Trophoblast cell (in vitro differentiated cells and primary cell): ENCODE data around the gene GRM8.

ENCODE experiments used
- DNase-seq, 2 donors: peaks; one replicate each; pipeline ENCODE4 v3.0.0-alpha.2; 2016
- H2AFZ ChIP-seq: 2 replicates; pipeline ENCODE4 v1.6.1; 2013; ENCODE audit warnings: low read length, moderate library complexity, mild to moderate bottlenecking; ENCODE audit not compliant: insufficient read depth, poor library complexity
- H2AK5ac ChIP-seq: 2 replicates; pipeline ENCODE4 v1.6.1; 2013; ENCODE audit warnings: mild to moderate bottlenecking, low read length
- H2BK120ac ChIP-seq: 2 replicates; pipeline ENCODE4 v1.6.1; 2013; ENCODE audit warnings: low read length, mild to moderate bottlenecking, moderate library complexity; ENCODE audit not compliant: insufficient read depth, poor library complexity
- H2BK12ac ChIP-seq: 2 replicates; pipeline ENCODE4 v1.6.1; 2013; ENCODE audit warnings: mild to moderate bottlenecking, low read length, moderate library complexity
- H2BK5ac ChIP-seq: 2 replicates; pipeline ENCODE4 v1.6.1; 2013; ENCODE audit warnings: low read length, low read depth, moderate library complexity, mild to moderate bottlenecking; ENCODE audit not compliant: poor library complexity
- H3K14ac ChIP-seq: 2 replicates; pipeline ENCODE4 v1.6.1; 2013; ENCODE audit warnings: mild to moderate bottlenecking, low read length
- H3K18ac ChIP-seq: 2 replicates; pipeline ENCODE4 v1.6.1; 2013; ENCODE audit warnings: mild to moderate bottlenecking, low read length
- H3K23ac ChIP-seq: 2 replicates; pipeline ENCODE4 v1.6.1; 2013; ENCODE audit warnings: low read length
- H3K27ac ChIP-seq: 2 replicates; pipeline ENCODE4 v1.5.1; 2013; ENCODE audit warnings: low read depth, mild to moderate bottlenecking, inconsistent platforms, low read length, moderate library complexity
- H3K27me3 ChIP-seq: 2 replicates; pipeline ENCODE4 v1.6.1; 2013; ENCODE audit warnings: inconsistent platforms, mild to moderate bottlenecking, low read length, moderate library complexity; ENCODE audit not compliant: insufficient read depth
- H3K36me3 ChIP-seq, 2 experiments: 1 replicate in 1 of 2; 2 replicates in 1 of 2; pipeline ENCODE4 v1.6.1; 2013; ENCODE audit warnings: low read length in 2 of 2, mild to moderate bottlenecking in 2 of 2, moderate library complexity in 1 of 2; ENCODE audit not compliant: insufficient read depth in 2 of 2, control insufficient read depth in 1 of 2
- H3K4ac ChIP-seq: 2 replicates; pipeline ENCODE4 v1.6.1; 2013; ENCODE audit warnings: low read depth, mild to moderate bottlenecking, low read length, moderate library complexity
- H3K4me1 ChIP-seq, 2 experiments: 1 replicate in 1 of 2; 2 replicates in 1 of 2; pipeline ENCODE4 v1.6.1; 2013; ENCODE audit warnings: low read length in 2 of 2, mild to moderate bottlenecking in 2 of 2, moderate library complexity in 1 of 2; ENCODE audit not compliant: insufficient read depth in 2 of 2, control insufficient read depth in 1 of 2
- H3K4me2 ChIP-seq: 2 replicates; pipeline ENCODE4 v1.6.1; 2013; ENCODE audit warnings: inconsistent platforms, mild to moderate bottlenecking, low read length, moderate library complexity
- H3K4me3 ChIP-seq: 2 replicates; pipeline ENCODE4 v1.5.1; 2013; ENCODE audit warnings: mild to moderate bottlenecking, low read depth, low read length, inconsistent platforms
- H3K79me1 ChIP-seq: one replicate; pipeline ENCODE4 v1.6.1; 2013; ENCODE audit warnings: low read length
- H3K79me2 ChIP-seq: 2 replicates; pipeline ENCODE4 v1.6.1; 2013; ENCODE audit warnings: low read length, mild to moderate bottlenecking; ENCODE audit not compliant: control insufficient read depth, insufficient read depth, poor library complexity
- H3K9ac ChIP-seq: 2 replicates; pipeline ENCODE4 v1.6.1; 2013; ENCODE audit warnings: mild to moderate bottlenecking, low read length
- H3K9me3 ChIP-seq: 2 replicates; pipeline ENCODE4 v1.6.1; 2013; ENCODE audit warnings: low read depth, mild to moderate bottlenecking, control low read depth, inconsistent platforms, low read length; ENCODE audit not compliant: insufficient read depth
- H4K12ac ChIP-seq: 2 replicates; pipeline ENCODE4 v1.6.1; 2013; ENCODE audit warnings: low read depth, mild to moderate bottlenecking, low read length, moderate library complexity
- H4K8ac ChIP-seq: 2 replicates; pipeline ENCODE4 v1.6.1; 2013; ENCODE audit warnings: low read depth, mild to moderate bottlenecking, low read length, moderate library complexity
- H4K91ac ChIP-seq: one replicate; pipeline ENCODE4 v1.6.1; 2013; ENCODE audit warnings: low read depth, mild to moderate bottlenecking, low read length, moderate library complexity
- WGBS: extraction: QIAGEN DNeasy Blood & Tissue Kit; methylation state at CpG from one replicate; pipeline ENCODE4 v1.1.7; 2013; ENCODE audit warnings: missing lambda C conversion rate; ENCODE audit not compliant: insufficient read length, insufficient coverage; ENCODE audit errors: extremely low coverage; 5-methylcytosine and 5-hydroxymethylcytosine counted together

Gene GRM8

DNA sequence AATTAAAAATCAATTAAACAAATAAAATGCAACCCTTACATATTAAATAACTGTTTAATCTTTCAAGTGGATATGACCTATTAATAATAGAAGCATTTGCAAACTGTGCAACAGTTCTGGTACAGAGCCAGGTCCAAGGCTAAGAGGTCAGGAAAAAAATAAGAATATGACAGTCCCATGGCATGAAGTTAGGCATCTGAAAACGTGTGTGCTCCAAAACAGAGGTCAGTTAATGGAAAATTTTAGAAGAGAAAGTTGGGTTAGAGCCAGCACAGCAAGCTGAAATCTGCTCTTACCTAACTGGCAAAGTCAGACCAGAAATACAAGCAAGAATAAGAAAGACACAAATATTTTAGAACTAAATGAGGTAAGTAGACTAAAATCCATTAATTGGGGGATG, 757.7 kb downstream of the GRM8 start:
- no peaks in the 10 kb centered on the region for H3K36me3 ChIP-seq
- H2BK5ac ChIP-seq, result no peak overlapping the region
- H2AK5ac ChIP-seq, result no peak overlapping the region
- no peak overlapping the region for H4K12ac ChIP-seq
- no peak overlapping the region for H3K27ac ChIP-seq
- no peak overlapping the region for H2AFZ ChIP-seq
- no peak overlapping the region for H3K4me3 ChIP-seq
- no peaks in the 10 kb centered on the region for H3K9me3 ChIP-seq
- H3K4me1 ChIP-seq, result no peaks in the 10 kb centered on the region
- H4K8ac ChIP-seq, result no peak overlapping the region
- H4K91ac ChIP-seq, result no peak overlapping the region
- no peak overlapping the region for H3K23ac ChIP-seq
- H3K79me1 ChIP-seq, result no peaks in the 10 kb centered on the region
- no peak for DNase-seq
- no peak overlapping the region for H3K4ac ChIP-seq
- no peaks in the 10 kb centered on the region for H3K27me3 ChIP-seq
- no peak overlapping the region for H2BK120ac ChIP-seq
- no peak overlapping the region for H2BK12ac ChIP-seq
- no peak overlapping the region for H3K4me2 ChIP-seq
- no peaks in the 10 kb centered on the region for H3K79me2 ChIP-seq
- WGBS, result no CpG with 5 or more reads among the region's 1 CpG
- no peak overlapping the region for H3K9ac ChIP-seq
- H3K14ac ChIP-seq, result no peak overlapping the region
- no peak overlapping the region for H3K18ac ChIP-seq

DNA sequence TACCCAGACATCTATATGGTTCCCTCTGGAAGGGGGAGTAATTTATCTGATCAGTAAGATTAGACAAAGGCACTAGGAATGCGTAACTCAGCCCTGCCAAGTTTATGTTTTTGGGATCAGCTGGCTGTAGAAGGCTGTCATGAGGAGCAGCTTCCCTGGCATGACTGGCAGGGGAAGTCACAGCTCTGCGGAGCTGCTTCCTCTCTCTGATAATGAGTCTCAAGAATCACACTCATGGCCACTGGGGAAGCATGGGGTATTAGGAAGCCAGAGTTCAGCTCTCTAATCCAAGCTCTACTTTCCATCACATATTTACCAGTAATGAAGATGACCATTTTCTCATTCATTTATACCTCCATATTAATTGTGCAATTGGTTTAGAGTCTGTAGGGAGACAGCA, 758.9 kb downstream of the GRM8 start:
- Histone ChIP-seq H3K9me3 (no peaks in the 10 kb centered on the region), H3K79me2 (no peaks in the 10 kb centered on the region), H2BK120ac (no peak overlapping the region), H3K4me3 (no peak overlapping the region), H3K79me1 (no peaks in the 10 kb centered on the region), H3K14ac (no peak overlapping the region), H2AK5ac (no peak overlapping the region), H3K36me3 (no peaks in the 10 kb centered on the region), H3K27me3 (no peaks in the 10 kb centered on the region), H2AFZ (no peak overlapping the region), H3K4me1 (no peaks in the 10 kb centered on the region), H4K12ac (no peak overlapping the region), H2BK5ac (no peak overlapping the region), H3K4ac (no peak overlapping the region), H3K27ac (no peak overlapping the region), H3K23ac (no peak overlapping the region), H3K9ac (no peak overlapping the region), H2BK12ac (no peak overlapping the region), H4K91ac (no peak overlapping the region), H4K8ac (no peak overlapping the region), H3K18ac (no peak overlapping the region), H3K4me2 (no peak overlapping the region)
- WGBS, result no CpG with 5 or more reads among the region's 2 CpGs
- DNase-seq, result no peak

DNA sequence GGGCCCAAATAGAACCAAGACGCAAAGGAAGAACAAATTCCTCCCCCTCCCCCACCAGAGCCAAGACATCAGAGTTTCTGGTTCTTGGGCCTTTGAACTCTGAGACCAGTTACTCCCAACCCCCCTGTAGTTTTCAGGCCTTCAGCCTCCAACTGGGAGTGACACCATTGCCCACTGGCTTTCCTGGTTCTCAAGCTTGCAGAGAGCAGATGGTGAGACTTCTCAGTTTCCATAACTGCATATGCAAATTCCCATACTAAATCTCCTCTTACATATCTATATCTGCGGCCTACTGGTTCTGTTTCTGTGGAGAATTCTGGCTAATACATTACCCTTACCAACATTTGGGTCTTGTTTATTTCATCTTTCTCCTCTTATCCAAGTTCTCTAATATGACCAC, 762.9 kb downstream of the GRM8 start:
- Histone ChIP-seq H2AK5ac (no peak overlapping the region), H2AFZ (no peak overlapping the region), H3K4me3 (no peak overlapping the region), H3K23ac (no peak overlapping the region), H3K4ac (no peak overlapping the region), H2BK5ac (no peak overlapping the region), H3K36me3 (no peaks in the 10 kb centered on the region), H2BK12ac (no peak overlapping the region), H3K18ac (no peak overlapping the region), H3K4me2 (no peak overlapping the region), H3K79me2 (no peaks in the 10 kb centered on the region), H3K14ac (no peak overlapping the region), H4K8ac (no peak overlapping the region), H3K27me3 (no peaks in the 10 kb centered on the region), H3K27ac (no peak overlapping the region), H3K9me3 (no peaks in the 10 kb centered on the region), H2BK120ac (no peak overlapping the region), H4K12ac (no peak overlapping the region), H3K4me1 (no peaks in the 10 kb centered on the region), H3K79me1 (no peaks in the 10 kb centered on the region), H4K91ac (no peak overlapping the region), H3K9ac (no peak overlapping the region)
- DNase-seq, result no peak
- WGBS, result no CpG with 5 or more reads among the region's 2 CpGs

DNA sequence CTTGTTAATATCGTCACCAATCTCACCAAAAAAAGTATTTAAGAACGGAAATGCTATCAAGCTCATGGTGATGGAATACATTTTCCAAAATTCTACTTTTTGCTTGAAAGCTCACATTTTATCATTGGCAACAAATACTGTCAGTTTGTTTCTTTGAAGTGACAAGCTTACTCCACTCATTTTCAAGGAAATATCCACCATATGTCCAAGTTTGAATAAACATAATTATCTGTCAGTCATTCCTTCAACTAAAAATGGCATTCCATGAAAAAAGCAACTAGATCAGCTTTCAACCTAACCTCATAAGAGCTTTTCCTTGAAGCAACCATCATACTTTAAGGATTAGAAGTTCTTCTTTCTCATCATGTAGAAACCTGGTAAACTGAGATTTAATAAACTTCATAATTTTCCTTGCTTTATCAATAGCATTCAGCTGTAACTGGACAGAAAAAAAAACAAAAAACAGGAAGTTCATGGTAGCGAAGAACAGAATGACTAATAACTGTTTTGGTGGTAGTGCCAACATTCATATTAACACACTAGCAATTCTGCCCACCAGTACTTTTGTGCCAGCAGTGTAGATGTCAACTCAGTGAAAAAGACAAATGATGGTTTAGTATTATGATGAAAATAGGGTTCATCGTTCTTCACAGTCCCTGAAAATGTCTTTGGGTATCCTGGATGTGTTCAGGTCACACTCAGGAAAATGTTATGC, 764.9 kb downstream of the GRM8 start:
- Histone ChIP-seq H3K14ac (no peak overlapping the region), H4K12ac (no peak overlapping the region), H2BK120ac (no peak overlapping the region), H4K8ac (no peak overlapping the region), H4K91ac (no peak overlapping the region), H3K4ac (no peak overlapping the region), H3K9me3 (no peaks in the 10 kb centered on the region), H3K4me2 (no peak overlapping the region), H2BK5ac (no peak overlapping the region), H3K4me3 (no peak overlapping the region), H3K18ac (no peak overlapping the region), H3K79me2 (no peaks in the 10 kb centered on the region), H3K79me1 (no peaks in the 10 kb centered on the region), H2AK5ac (no peak overlapping the region), H2BK12ac (no peak overlapping the region), H3K27ac (no peak overlapping the region), H3K4me1 (no peaks in the 10 kb centered on the region), H3K36me3 (no peaks in the 10 kb centered on the region), H3K27me3 (no peaks in the 10 kb centered on the region), H3K9ac (no peak overlapping the region), H2AFZ (no peak overlapping the region), H3K23ac (no peak overlapping the region)
- DNase-seq, result no peak
- WGBS, result no CpG with 5 or more reads among the region's 4 CpGs
